SHP77 treated with DMSO at 0.1 percent for 48 hours (cell line): ENCODE results near the gene RLN1.
"Not testable (repeated sequence)": the region's sequence is repeated elsewhere in the genome, so short reads cannot be mapped to it uniquely, and the experiment has no call there.

Experiments
- DNase-seq: peaks from one replicate; lab custom pipeline; 2025; lab: John Stamatoyannopoulos, UW

RLN1 gene

DNA sequence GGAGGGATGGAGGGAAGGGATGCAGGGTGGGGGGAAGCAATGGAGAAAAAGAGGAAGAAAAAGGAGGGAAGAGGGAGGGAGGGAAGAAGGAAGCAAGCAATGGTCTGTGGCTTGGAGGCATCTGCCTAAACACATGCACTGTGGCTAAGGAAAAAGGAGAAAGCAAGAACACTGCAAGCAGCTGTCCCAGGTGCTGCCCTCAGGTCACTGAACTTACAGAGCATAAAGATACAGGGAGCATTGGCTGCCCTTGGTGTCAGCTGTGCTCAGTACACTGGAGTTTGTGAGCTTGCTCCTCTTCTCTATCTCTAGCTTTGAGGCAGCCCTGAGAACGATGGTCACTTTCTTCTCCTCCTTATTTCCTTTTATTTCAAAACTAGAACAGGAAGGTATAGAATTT, 18.1 kb downstream of the RLN1 start:
- DNase-seq = not testable (repeated sequence)

DNA sequence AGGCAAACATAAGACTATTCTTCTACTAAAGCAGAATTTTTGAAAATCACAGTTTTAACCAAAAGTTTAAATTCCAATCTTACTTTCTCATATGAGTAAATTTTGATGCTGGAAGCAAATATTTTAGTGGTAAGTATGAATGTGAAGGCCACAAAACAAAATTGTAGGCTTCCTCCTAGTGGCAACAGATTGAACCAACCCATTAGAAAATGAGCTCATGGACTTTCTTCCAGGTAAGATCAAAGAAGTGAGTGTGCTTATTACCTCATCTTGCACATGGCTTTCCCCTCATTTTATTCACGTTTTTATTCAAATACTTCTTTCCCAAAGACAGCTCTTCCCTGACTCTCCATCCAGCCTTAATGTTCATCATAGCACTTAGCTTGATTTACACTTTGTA, 18.6 kb downstream of the RLN1 start:
- no peak for DNase-seq

GRCh38 chr9:5316406-5316805, 23.3 kb downstream of the RLN1 start:
- not testable (repeated sequence) for DNase-seq

- no peak for DNase-seq
Measured at GRCh38 chr9:5315187-5315923, 24.3 kb downstream of the RLN1 start.

DNA sequence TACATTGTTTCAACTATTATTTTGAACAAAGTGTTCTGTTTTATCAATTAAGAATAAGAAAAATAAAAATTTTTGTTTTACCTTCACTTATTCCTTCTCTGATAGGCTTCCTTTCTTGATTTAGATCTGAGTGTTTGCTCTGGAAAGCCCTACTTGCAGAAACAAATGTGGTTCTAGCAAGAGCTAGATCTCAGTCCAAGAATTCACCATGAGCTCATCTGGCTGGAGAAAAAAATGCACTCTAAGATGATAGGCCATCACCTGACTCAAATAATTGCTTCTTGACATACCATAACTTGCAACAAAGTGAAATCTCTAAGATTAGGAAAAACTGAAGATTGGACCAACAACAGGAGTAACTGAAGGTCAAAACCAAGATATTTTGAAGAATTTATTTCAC, 28.8 kb downstream of the RLN1 start:
- no peak for DNase-seq

GRCh38 chr9:5305741-5306140, 33.9 kb downstream of the RLN1 start:
- DNase-seq = no peak

GRCh38 chr9:5303840-5304795, 35.6 kb downstream of the RLN1 start, which contains the start of gene RLN2:
TSS of gene RLN2 (minus strand) at chr9:5304716. CDS start at chr9:5304580, 136 bp downstream.
- not testable (repeated sequence) for DNase-seq

DNA sequence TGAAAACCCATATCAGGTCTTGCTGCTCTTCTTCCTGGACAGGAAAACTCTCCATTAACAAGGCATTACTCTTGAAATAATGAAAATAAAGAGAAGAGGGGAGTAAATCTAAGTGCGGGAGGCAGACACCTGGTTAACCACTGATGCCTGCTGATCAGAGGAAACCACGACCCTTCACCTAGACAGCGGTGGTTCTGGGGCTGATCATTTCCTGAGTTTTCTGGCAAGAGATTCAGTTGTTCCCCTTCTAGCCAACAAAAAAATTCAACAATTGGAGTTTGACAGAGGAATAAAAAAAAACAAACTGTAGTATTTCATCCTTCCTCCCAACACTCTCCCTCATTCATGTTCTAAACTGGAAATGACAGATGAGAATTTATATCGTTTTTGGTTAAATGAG, 38.1 kb downstream of the RLN1 start:
- DNase-seq = no peak

DNA sequence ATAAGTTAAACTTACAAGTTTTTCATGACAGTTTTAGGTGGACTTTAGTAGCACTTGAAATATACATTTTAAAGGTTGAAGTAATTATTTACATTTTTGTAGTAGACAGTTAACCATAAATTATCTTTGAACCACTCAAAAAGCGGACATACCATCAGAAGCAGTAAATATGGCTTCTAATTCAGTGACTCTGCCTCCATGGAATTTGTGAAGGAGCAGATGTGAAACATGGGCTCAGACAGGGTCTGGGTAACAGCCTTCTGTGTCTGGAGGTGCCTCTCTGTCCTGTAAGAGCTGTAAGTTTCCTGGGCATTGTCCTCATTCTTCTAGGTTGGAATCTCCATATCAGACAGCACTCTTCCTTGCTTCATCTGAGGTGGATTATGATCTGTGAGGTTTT, 47.5 kb downstream of the RLN1 start:
- no peak for DNase-seq

DNA sequence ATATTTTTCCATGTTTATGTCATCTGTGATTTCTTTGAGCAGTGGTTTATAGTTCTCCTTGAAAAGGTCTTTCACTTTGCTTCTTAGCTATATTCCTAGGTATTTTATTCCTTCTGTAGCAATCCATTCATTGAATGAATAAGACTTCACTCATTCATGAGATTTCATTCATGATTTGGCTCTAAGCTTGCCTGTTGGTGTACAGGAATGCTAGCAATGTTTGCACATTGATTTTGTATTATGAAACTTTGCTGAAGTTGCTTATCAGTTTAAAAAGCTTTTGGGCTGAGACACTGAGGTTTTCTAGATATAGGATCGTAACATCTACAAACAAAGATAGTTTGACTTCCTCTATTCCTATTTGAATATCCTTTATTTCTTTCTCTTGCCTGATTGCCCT, 51.1 kb downstream of the RLN1 start:
- no peak for DNase-seq

GRCh38 chr9:5286262-5286661, 53.4 kb downstream of the RLN1 start:
- no peak for DNase-seq
